Islet precursor cell (in vitro differentiated cells): Measurements from ENCODE around the gene HEXIM1.
"Not testable (repeated sequence)": the region's sequence is repeated elsewhere in the genome, so short reads cannot be mapped to it uniquely, and the experiment has no call there.

ENCODE experiments used
- DNase-seq: peaks from one replicate; pipeline ENCODE4 v3.0.0-alpha.2; 2018

HEXIM1 gene

DNA sequence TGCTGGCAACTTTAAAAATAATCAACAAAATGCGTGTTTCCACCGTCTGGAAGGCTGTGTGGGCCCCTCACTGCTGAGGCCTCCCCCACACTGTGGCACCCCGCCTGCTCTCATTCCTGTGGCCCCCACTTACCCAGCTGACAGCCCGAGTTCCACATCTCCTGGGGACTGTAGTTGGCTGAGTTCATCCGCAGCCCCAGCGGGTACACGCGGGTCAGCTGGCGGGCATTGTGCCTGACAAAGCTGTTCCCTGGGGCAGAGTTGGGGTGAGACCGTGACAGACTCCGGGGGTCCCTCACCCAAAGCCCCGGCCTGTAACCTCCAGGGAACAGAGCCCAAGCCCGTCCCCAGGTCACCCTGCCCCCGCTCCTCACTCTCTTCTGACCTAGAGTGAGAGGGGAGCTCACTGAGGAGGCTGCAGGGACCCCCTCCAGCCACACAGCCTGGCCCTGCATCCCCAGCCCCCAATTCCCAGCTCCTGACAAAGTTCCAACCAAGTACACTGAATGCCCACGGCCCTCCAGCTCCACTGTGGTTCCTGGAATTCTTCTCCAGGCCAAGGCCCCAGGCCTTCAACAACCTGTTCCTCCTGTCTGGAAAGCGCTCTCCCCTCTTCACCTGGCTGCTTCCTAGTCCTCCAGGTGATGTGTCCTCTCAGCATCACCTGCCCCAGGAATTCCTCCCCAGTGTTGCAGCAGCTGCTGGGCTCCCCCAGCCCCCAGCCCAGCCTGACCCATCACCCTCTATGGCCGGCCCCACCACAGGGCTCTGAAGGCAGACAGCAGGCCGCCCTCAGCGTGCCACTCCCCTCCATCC, 34.0 kb upstream of the HEXIM1 start:
- peak; percentile 81 for DNase-seq

DNA sequence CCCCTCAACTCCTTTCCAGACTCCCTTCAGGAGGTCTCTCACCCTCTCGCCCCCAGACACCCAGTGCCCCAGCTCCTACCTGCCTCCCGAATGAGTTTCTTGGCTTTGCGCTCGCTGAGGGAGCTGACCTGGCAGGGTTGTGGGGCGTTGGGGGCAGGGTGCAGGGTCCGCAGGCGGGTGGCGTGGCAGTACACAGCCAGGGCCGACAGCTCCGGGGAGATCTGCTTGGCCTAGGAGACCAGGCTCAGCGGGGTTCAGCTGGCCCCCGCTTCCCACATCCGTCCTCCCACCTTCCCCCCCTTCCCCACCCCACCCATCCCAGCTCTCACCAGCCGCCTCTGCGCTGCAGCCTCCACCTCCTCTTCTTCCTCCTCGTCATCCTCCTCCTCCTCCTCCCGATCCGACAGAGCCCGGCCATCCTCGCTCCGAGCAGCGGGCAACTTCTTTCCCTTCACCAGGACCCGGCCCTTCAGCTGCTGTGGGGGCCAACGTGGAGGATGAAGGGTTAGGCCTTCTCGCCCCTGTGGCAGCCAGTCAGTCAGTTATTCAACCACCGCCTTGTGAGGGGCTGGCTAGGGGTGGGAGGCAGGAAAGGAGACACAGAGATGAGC, 33.2 kb upstream of the HEXIM1 start:
- no peak for DNase-seq

DNA sequence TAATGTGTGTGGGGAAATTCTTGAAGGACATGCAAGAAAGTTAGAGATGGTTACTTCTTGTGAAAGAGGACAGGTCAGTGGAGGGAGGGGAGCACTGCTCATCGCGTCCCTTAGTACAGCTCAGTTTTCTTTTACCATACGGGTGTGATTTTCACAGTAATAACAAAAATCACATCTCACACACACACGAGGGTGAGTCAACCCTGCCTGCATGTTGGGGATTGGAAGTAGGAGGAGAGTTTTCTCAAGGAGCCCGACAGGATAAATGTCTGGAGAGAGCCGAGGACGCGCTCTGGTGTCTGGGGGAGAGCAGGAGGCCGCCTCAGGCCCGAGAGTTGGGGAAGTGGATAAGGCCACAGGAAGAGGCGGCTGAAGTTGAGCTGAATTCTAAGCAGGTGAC, 32.4 kb upstream of the HEXIM1 start:
- no peak for DNase-seq

DNA sequence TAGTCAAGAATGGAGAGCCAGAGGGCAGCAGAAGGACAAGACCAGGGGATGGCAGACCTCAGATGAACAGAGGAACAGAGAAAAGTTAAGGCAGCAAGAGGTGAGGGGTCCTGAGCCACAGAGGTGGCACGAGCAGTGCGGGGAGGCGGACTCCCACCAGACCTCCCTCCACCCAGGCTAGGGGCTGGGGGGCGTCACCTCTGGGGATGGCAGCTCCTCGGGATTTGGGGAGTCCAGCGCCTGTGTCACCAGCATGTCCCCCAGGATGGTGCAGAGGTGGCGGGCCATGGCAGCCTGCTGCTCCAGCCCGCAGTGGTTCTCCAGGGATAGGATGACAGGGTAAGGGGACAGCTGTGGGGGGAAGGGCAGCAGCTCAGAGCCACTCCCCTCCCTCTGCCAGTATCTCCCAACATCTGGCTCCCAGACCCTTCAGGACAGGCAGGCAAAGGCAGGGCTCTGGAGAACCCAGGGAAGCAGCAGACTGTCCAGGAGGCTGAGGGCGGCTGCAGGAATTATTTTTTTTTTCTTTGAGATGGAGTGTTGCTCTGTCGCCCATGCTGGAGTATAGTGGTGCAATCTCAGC, 31.8 kb upstream of the HEXIM1 start:
- no peak for DNase-seq

DNA sequence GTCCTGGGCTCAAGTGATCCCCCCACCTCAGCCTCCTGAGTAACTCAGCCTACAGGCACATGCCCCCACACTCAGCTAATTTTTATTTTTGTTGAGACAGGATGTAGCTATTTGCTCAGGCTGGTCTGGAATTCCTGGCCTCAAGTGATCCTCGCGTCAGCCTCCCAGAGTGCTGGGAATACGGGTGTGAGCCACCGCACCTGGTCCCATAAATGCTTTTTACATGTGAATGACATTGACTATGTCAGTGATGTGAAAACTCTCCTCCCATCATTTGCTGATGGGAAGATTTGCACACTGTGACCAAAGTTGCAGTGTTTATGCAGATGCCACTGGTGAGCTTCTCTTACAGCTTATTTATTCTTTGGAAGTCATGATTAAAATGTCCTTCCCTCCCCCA, 30.9 kb upstream of the HEXIM1 start:
- no peak for DNase-seq

DNA sequence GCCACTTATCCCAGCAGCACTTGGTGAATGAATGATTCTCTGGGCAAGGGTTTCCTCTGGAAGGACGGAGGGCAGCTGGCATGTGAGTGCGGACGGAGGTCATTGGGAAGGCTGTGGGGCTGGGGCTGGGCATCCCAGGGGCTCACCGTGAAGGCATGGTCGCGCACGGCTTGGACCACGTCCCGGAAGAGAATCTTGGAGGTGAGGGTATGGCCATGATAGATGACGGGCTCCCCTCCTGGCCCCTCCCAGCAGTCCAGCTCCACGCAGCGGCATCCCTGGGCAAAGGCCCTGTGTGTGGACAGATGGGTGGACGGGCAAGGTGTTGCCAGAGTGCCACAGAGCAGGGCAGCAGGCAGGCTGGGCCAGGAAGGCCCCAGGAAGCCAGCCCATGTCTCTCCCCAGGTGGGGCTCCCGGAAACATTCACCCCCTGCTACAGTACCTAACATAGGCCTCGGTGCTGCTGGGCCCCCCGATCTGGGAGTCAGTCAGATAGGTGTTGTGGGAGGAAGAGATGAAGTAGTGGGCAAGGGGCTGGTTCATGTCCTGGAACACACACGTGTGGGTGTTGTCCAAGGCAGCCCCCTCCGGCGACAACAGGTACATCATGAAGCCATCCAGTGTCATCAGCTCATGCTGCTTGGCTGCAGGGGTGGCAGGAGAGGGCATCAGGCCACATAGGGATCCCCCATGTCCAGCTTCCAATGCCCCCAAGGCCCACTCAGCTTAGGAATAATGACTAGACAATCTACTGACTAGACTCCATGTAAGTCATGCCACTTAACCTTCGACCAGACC, 30.2 kb upstream of the HEXIM1 start:
- no peak for DNase-seq

DNA sequence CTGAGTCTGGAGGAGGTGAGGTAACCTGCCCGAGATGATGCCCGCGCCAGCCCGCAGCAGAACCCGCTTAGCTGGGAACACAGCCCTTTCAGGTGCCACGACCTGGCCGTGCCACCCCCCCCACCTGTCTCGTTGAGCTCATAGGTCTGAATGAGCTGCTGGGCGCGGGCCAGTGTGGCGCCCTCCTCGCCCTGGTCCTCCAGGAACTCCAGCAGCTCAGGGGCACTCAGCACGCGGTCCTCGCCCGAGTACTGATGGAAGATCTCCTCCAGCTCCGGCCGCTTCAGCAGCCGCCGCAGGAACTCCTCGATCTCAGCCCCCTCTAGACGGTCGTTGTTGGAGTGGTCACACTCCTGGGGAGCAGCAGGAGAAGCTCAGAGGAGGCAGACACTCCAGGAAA, 29.6 kb upstream of the HEXIM1 start:
- no peak for DNase-seq

DNA sequence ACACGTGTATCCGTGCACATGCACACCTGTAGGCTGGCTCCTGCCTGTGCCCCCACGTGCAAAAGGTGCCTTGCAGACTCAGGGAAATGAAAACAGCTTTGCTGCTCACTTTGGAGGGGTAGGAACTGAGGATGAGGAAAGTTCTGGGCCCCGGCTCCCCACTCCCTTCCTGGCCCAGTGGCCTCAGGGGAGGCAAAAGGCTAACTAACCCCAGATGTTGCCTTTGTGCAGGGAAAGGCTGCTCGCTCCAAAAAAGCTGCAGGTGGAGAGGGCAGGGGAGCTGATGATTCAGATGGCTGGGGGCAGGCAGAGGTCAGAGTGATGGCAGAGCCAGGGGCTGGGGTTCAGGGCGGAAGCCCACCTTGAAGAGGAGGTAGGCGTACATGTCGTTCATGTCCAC, 28.3 kb upstream of the HEXIM1 start:
- no peak for DNase-seq

DNA sequence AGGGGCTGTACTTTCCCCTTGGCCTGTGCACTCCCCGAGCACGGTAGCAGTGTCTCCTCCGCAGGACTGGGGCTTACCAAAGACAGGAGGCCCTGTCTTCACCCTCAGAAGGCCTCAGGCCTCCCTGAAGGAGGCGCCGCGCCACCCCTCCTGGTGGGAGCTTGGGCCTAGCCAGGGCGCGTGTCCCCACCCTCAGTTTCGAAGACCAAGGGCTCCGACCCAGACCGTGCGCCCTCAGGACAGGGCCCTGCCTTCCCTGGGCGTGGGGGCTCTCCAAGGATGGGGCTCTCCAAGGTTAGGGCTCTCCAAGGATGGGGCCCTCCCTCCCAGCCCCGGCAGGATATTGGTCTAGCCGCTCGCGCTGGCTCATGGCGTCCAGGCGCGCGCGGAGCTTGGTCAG, 27.7 kb upstream of the HEXIM1 start:
- no peak for DNase-seq

DNA sequence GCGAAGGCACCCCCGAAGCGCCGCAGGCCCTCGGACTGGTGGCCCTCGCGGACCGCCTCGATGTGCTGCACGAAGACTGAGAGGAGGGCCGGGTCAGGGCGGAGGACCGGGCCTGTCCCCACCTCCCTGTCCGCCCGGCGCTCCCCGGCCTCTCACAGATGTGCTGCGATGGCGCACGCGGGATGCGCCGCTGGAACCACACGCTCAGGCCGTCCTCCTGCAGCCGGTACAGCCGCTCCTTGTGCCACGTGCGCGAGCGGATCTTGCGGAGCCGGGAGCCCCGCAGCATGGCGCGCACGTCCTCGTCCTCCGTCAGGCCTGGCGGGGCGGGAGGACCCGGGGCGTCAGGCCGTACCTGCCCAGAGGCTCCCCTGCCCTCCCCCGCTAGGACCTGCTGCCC, 27.2 kb upstream of the HEXIM1 start:
- DNase-seq, result no peak

DNA sequence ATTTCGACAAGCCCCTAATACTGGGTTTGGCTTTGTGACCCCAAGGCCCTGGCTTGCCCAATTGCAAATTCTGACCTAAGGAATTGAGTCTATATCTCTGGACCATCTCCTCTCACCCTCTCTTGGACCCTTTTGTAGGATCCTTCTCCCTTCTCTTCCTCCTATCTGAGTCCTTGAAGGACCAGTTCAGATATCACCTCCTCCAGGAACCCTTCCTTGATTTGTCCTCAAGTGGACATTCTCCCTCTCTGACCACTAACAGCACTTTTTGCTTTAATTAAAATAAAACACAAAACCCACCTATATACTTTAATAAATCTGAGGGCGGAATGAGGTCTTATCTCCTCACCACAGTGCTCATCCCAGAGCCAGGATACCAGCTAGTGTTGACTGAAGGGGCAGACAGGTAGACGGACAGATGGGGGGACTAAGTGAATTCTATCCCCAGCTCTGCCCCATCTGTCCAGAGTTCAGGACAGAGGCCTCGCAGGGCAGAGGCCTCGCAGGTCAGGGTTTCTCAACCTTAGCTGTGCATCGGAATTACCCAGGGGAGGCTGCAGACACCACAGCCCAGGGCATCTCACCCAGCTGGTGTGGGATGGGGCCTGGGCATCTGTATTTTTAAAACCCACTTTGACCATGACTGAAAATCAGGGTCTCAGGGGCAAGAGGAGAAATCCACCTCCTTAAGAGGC, 25.1 kb upstream of the HEXIM1 start:
- DNase-seq, result no peak

DNA sequence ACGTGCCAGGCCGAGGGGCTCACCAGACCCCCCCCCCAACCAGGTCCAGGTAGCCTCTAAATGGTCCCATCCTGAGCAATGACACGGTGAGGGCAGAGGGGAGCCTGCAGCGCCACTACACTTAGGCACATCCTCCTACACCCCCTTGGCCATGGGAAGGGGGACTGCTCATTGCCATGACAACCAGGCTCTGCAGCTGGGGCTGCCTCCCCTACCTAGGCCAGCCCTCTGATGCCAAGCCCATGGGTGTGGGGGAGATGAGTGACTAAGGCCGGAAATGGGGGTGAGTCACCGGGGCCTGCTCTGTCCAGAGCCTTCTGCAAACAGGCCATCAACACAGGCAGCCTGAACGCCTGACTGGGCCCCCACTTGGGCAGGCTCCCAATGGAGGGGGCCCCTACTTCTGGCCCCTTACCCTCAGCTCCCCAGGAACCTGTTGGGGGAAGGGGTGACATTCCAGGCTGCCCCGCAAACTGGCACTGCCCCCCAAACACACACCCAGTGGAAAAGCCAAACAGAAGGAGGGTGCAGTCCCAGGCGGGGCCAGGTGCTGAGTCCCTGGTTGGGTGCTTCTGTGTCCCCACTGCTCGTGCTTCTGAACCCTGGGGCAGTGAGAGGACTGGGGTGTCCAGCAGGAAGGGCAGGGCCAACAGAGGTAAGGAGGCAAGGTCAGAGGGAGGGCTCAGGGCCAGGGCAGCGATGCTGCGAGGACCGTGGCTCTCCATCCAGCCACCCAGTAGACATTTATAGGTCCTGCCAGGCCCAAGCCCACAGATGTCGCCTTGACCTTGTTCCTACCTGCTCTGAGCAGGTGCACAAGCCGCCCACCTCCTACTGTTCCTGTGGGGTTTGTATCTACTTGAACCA, 24.1 kb upstream of the HEXIM1 start:
- peak; percentile 95 for DNase-seq

DNA sequence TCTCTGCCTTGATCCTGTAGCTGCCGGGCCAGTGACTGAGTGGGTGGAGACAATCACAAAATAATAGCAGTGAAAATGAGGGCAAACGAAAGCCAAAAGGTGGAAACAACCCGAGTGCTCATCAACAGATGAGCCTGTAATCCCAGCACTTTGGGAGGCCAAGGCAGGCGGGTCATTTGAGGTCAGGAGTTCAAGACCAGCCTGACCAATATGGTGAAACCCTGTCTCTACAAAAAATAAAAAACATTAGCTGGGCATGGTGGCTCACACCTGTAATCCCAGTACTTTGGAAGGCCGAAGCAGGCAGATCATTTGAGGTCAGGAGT, 23.5 kb upstream of the HEXIM1 start:
- not testable (repeated sequence) for DNase-seq

DNA sequence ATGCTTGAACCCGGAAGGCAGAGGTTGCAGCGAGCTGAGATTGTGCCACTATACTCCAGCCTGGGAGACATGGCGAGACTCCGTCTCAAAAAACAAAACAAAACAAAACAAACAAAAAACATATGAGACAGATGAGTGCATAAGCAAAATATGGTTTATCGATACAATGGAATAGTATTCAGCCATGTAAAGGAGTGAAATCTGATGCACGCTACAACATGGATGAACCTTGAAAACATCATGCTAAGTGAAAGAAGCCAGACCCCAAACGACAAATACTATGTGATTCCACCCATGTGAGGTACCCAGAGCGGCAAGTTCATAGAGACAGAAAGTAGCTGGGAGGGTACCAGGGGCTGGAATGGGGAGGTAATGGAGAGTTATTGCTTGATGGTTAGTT, 22.8 kb upstream of the HEXIM1 start:
- no peak for DNase-seq

DNA sequence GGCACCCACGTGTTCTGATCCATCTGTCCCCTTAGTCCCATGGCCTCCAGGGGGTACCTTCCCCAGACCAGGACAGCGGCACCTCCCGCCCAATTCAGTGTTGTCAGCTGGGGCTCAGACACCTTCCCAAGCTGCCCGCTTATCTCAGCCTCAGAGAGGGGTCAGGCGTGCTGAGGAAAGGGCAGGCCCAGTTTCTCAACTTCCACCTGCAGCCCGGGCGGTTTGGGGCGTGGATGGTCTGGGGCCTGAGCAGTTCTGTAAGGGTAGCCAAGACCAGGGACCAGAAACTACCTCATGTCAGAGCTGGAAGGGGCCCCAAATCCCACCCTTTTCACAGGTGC, 21.1 kb upstream of the HEXIM1 start:
- no peak for DNase-seq

DNA sequence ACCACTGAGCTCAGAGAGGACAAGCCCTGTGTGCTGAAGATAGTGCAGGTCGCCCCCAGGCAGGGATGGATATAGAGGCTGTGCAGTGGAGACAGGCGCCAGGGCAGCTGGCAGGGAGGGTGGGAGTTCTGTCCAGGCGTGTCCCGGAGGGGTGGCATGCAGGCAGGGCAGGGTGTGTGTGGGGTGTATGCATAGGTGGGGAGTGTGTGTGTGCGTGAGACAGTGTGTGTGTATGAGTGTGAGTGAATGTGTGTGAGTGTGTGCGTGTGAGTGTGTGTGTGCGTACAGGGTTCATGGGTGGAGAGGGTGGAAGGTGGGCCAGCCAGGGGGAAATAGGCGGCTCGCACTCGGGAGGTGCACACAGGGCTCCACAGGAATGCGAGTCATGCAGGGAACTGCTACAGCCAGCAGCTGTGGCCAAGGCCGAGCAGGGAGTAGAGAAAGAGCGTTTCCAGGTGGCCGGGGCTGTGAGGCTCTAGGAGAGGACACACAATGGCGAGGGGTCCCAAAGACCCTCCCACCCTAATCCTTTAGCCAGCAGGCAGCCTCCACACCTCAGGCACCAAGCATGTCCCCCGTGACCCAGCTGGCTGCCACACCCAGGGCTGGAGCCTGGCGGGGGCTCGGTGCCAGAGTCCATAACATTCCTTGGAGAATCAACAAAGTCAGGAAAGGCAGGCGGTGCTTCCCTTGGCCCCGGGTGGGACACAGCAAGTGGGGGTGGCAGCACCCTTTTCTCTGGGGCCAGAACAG, 20.6 kb upstream of the HEXIM1 start:
- DNase-seq, result peak; percentile 91

DNA sequence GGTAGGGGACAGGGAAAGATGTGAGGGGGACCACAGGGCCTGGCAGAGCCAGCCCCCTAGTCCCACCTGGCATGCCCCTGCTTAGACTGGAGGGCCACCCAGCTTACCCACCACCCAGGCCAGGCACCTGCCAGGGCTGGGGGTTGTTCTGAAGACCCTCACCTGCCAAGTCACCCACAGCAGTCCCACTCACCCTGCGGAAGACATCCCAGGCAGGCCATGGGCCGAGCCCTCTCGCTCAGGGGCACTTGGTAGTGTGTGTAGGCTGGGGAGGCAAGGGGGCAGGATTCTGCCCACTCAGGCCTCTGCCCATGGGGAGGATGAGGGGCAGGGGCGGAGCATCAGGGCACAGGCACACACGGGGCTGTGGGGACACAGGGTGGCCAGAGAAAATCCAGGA, 19.9 kb upstream of the HEXIM1 start:
- no peak for DNase-seq

DNA sequence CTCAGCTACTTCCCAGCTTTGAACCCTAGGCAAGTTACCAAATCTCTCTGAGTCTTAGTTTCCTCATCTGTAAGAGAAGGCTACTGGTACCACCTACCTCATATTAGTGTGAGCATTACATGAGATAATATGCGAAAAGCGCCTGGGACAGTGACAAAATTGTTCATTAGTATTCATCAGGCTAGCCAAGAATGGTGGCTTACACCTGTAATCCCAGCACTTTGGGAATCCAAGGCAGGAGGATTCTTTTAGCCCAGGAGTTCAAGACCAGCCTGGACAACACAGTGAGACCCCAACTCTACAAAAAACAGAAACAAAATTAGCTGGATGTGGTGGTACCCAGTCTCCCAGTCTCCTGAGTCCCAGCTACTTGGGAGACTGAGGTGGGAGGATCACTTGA, 19.3 kb upstream of the HEXIM1 start:
- no peak for DNase-seq

DNA sequence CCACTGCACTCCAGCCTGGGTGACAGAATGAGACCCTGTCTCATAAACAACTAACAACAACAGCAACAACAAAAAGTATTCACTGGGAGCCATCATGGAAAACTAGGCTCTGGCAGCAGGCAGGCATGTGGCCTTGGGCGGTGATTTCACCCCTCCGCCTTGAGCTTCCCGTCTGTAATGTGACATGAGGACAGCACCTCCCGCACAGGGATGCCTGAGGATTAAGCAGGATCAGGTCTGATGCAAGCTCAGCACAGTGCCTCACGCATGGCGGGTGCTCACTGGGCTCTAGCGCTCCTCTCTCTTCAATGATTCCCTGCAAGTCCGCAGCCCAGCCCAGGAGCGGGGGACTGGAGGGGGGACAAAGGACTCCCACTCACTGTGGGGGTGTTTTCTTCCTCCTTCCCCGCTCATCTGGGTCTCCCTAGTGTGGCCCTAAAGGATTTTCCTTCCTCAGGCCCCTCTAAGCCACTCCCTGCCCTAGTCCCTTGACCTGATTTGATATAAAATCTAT, 18.8 kb upstream of the HEXIM1 start:
- DNase-seq, result peak; percentile 88

DNA sequence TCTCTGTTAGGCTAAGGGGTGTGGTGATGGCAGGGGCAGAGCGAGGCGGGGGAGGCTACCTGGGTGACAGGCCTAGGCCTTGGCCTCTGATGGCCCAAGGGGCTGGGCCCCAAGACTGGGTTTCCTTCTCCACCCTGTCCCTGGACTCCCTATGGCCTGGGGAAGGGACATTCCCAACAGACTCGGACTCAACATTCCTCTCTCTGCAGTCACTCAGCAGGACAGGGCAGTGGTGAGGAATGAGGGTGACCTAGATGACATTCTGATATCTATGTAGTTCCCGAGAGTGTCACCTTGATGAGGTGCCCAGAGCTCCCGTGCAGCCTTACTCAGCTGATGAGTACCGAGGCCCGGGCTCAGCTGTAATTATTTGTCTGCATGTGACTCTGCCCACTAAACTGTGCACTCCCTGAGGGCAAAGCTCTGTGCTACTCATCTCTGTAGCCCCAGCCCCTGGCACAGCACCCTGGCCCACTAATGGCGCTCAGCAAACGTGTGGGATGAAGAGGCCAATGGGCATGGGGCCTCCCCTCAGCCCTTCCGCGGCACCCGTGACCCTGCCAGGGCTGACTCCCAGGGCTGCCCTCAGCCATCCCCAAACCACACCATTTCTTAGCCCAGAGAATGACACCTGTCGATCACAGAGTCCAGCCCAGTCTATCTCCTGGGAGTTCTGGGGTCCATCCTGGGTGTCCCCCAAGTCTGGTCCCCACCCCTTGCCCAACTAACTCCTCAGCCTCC, 18.2 kb upstream of the HEXIM1 start:
- peak; percentile 86 for DNase-seq
